ENCODE measurements around the gene ELMO2. TPM values are rescaled to one million over a fixed set of nuclear protein-coding genes. Genes with fewer than 3 reads are reported as not detected.
A peak's percentile ranks its signal among the peaks of the same experiment; 100 is the strongest.

ELMO2 gene
- polyA plus RNA-seq, 3 donors from 2014 or later: 50.7 to 107 (median 98.7) TPM

- H3K27ac Mint-ChIP-seq: peak overlapping the region; percentile 9 to 83 (median 77)
- peak overlapping the region in 2 of 5 donors; percentile 10 to 12 for H3K4me3 Mint-ChIP-seq
- peaks cover 3 to 11% (median 7%) of the 10 kb centered on the region in 3 donors for H3K27me3 Mint-ChIP-seq (ENCODE audit: low read depth in 3 of 3)
- peaks cover 0 to 9% (median 4%) of the 10 kb centered on the region in 3 donors for H3K36me3 Mint-ChIP-seq
- no peaks in the 10 kb centered on the region for H3K9me3 Mint-ChIP-seq
- no peak for DNase-seq
- peaks cover 61 to 80% of the 10 kb centered on the region in 2 donors for H3K4me1 Mint-ChIP-seq
Measured at GRCh38 chr20:46359233-46359751, 47.1 kb downstream of the ELMO2 start.

GRCh38 chr20:46358346-46359058 lies 47.9 kb downstream of the ELMO2 start:
- Mint-ChIP-seq H3K4me1 (peaks cover 57 to 74% of the 10 kb centered on the region in 2 donors), H3K36me3 (peaks cover 0 to 10% (median 6%) of the 10 kb centered on the region in 3 donors), H3K27ac (peak overlapping the region; percentile 54 to 83 (median 78)), H3K27me3 (ENCODE audit: low read depth in 3 of 3) (peaks cover 2 to 5% (median 2%) of the 10 kb centered on the region in 3 donors), H3K4me3 (no peak overlapping the region), H3K9me3 (no peaks in the 10 kb centered on the region)
- no peak for DNase-seq

GRCh38 chr20:46357030-46357514 lies 49.3 kb downstream of the ELMO2 start:
- Mint-ChIP-seq H3K4me1 (peaks cover 43 to 60% of the 10 kb centered on the region in 2 donors), H3K4me3 (no peak overlapping the region), H3K27ac (peak overlapping the region in 4 of 6 donors; percentile 57 to 79 (median 74)), H3K27me3 (ENCODE audit: low read depth in 3 of 3) (peaks cover 0 to 2% (median 0%) of the 10 kb centered on the region in 3 donors), H3K9me3 (no peaks in the 10 kb centered on the region), H3K36me3 (peaks cover 0 to 12% (median 6%) of the 10 kb centered on the region in 3 donors)
- DNase-seq: no peak

- peaks cover 0 to 12% (median 6%) of the 10 kb centered on the region in 3 donors for H3K36me3 Mint-ChIP-seq
- H3K27ac Mint-ChIP-seq: peak overlapping the region in 1 of 6 donors; percentile 65
- H3K9me3 Mint-ChIP-seq: no peaks in the 10 kb centered on the region
- H3K27me3 Mint-ChIP-seq (ENCODE audit: low read depth in 3 of 3): peaks cover 0 to 2% (median 0%) of the 10 kb centered on the region in 3 donors
- no peak for DNase-seq
- peaks cover 36 to 53% of the 10 kb centered on the region in 2 donors for H3K4me1 Mint-ChIP-seq
- H3K4me3 Mint-ChIP-seq: no peak overlapping the region
Measured at GRCh38 chr20:46356195-46357029, 50.0 kb downstream of the ELMO2 start.

- Mint-ChIP-seq H3K27ac (peak overlapping the region in 3 of 6 donors; percentile 50 to 69 (median 61)), H3K4me3 (no peak overlapping the region), H3K27me3 (ENCODE audit: low read depth in 3 of 3) (peaks cover 0 to 2% (median 2%) of the 10 kb centered on the region in 3 donors), H3K36me3 (peaks cover 0 to 15% (median 6%) of the 10 kb centered on the region in 3 donors), H3K9me3 (no peaks in the 10 kb centered on the region), H3K4me1 (peaks cover 32 to 47% of the 10 kb centered on the region in 2 donors)
- DNase-seq: no peak
Measured at GRCh38 chr20:46355778-46356177, 50.6 kb downstream of the ELMO2 start.

- peaks cover 4 to 15% (median 6%) of the 10 kb centered on the region in 3 donors for H3K36me3 Mint-ChIP-seq
- H3K4me1 Mint-ChIP-seq: peaks cover 34 to 43% of the 10 kb centered on the region in 2 donors
- H3K27me3 Mint-ChIP-seq (ENCODE audit: low read depth in 3 of 3): peaks cover 2% of the 10 kb centered on the region in 3 donors
- no peaks in the 10 kb centered on the region for H3K9me3 Mint-ChIP-seq
- H3K4me3 Mint-ChIP-seq: no peak overlapping the region
- no peak for DNase-seq
- peak overlapping the region in 2 of 6 donors; percentile 22 to 61 for H3K27ac Mint-ChIP-seq
Measured at GRCh38 chr20:46354920-46355654, 51.3 kb downstream of the ELMO2 start.

- peaks cover 28 to 39% of the 10 kb centered on the region in 2 donors for H3K4me1 Mint-ChIP-seq
- H3K27ac Mint-ChIP-seq: peak overlapping the region in 2 of 6 donors; percentile 22 to 53
- peaks cover 3 to 15% (median 4%) of the 10 kb centered on the region in 3 donors for H3K36me3 Mint-ChIP-seq
- H3K9me3 Mint-ChIP-seq: no peaks in the 10 kb centered on the region
- H3K27me3 Mint-ChIP-seq (ENCODE audit: low read depth in 3 of 3): peaks cover 2% of the 10 kb centered on the region in 3 donors
- DNase-seq: no peak
- no peak overlapping the region for H3K4me3 Mint-ChIP-seq
Measured at GRCh38 chr20:46354207-46354555, 52.2 kb downstream of the ELMO2 start.

GRCh38 chr20:46353500-46354206 lies 52.8 kb downstream of the ELMO2 start:
- Mint-ChIP-seq H3K27me3 (ENCODE audit: low read depth in 3 of 3) (peaks cover 2% of the 10 kb centered on the region in 3 donors), H3K36me3 (peaks cover 3 to 15% (median 4%) of the 10 kb centered on the region in 3 donors), H3K9me3 (no peaks in the 10 kb centered on the region), H3K4me3 (no peak overlapping the region), H3K4me1 (peaks cover 26 to 38% of the 10 kb centered on the region in 2 donors), H3K27ac (peak overlapping the region in 2 of 6 donors; percentile 22 to 46)
- no peak for DNase-seq

- Mint-ChIP-seq H3K4me1 (peaks cover 20 to 29% of the 10 kb centered on the region in 2 donors), H3K27me3 (ENCODE audit: low read depth in 3 of 3) (peaks cover 2% of the 10 kb centered on the region in 3 donors), H3K9me3 (no peaks in the 10 kb centered on the region), H3K4me3 (no peak overlapping the region), H3K36me3 (peaks cover 3 to 15% (median 4%) of the 10 kb centered on the region in 3 donors), H3K27ac (peak overlapping the region in 1 of 6 donors; percentile 50)
- DNase-seq: no peak
Measured at GRCh38 chr20:46352370-46352938, 54.0 kb downstream of the ELMO2 start.

- Mint-ChIP-seq H3K9me3 (no peaks in the 10 kb centered on the region), H3K27me3 (ENCODE audit: low read depth in 3 of 3) (peaks cover 2% of the 10 kb centered on the region in 3 donors), H3K4me3 (no peak overlapping the region), H3K4me1 (peaks cover 16 to 23% of the 10 kb centered on the region in 2 donors), H3K36me3 (peaks cover 3 to 19% (median 4%) of the 10 kb centered on the region in 3 donors), H3K27ac (peak overlapping the region in 1 of 6 donors; percentile 61)
- DNase-seq: no peak
Measured at GRCh38 chr20:46351357-46352058, 54.9 kb downstream of the ELMO2 start.

- Mint-ChIP-seq H3K4me3 (no peak overlapping the region), H3K4me1 (peaks cover 16 to 20% of the 10 kb centered on the region in 2 donors), H3K27ac (peak overlapping the region in 1 of 6 donors; percentile 45), H3K9me3 (no peaks in the 10 kb centered on the region), H3K36me3 (peaks cover 3 to 18% (median 4%) of the 10 kb centered on the region in 3 donors), H3K27me3 (ENCODE audit: low read depth in 3 of 3) (peaks cover 2% of the 10 kb centered on the region in 3 donors)
- DNase-seq: no peak
Measured at GRCh38 chr20:46350986-46351267, 55.5 kb downstream of the ELMO2 start.
